HG02610 (cell line): ENCODE measurements around the gene DOK1.
"Not testable (repeated sequence)": the region's sequence is repeated elsewhere in the genome, so short reads cannot be mapped to it uniquely, and the experiment has no call there.

Source experiments
- ATAC-seq: cut with Tn5 transposase; IDR thresholded peaks from one replicate; pipeline ENCODE4 v1.9.1; 2021; ENCODE audit warnings: mild to moderate bottlenecking, moderate library complexity; ENCODE audit not compliant: unreplicated experiment

Gene DOK1

GRCh38 chr2:74548285-74548899 is 6.1 kb upstream of the DOK1 start:
- no peak for ATAC-seq

GRCh38 chr2:74548900-74549826 is 5.4 kb upstream of the DOK1 start:
- no peak for ATAC-seq

GRCh38 chr2:74550231-74550630 is 4.3 kb upstream of the DOK1 start:
- ATAC-seq: no peak

DNA sequence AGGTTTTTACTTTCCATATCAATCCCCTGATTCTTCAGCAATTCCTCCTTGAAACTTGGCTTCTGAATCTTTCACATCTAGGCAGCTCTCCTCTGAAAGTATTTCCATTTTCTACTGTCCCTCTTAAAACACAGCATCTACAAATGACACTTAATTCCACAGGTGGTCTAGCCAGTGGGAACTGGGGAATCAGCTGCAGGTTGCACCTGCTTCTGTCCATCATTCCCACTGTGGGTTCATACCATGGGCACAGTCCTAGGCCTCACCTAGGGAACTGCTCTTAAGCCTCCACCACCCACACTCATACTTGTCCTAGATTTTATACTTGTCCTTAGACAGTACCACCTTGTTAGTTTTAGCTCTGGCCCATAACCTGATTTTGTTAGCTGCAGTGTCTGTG is 3.0 kb upstream of the DOK1 start:
- ATAC-seq: no peak

- no peak for ATAC-seq
Observed at GRCh38 chr2:74551942-74552913, 2.3 kb upstream of the DOK1 start.

DNA sequence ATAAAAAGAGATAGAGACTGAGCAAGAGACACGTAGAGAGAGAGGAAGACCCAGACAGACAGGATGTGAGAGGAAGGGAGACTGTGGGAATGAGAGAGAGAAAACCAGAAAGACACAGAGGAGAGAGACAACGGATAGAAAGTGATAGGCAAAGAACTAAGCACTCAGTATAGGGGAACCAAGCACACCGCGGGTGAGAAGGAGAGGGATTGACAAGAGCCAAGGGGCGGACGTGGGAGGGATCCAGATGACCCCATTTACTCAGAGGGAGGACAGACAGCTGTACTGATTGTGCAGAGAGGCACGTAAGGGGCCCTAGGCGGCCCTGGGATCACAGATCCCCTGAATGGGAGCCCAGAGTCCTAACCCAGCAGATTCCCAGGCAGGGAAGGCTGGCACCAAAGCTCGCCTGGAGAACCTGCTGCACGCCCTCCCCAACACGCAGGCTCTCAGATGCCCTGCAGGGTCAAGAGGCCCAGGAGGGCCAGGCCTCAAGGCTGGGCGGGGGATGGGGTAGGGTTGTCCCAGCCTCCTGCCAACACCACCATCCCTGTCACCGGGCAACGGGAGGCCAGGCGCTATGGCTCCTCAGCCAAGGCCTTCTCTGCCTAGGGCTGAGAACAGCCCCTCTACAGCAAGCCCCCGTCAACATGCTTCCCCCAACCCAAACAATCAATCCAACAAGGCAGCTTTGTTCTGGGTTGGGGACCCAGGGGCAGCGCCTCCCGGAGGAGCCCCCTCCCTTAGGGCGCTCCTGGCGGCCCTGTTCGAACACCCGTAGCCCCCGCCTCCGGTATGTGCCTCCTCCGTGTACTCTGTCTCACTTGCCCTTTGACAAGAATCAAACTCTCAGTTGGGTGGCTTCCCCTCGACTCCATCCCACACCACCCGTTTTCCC is 1.4 kb upstream of the DOK1 start:
- no peak for ATAC-seq

GRCh38 chr2:74554820-74555531 is 456 bp downstream of the DOK1 start:
- peak; percentile 33 for ATAC-seq

- ATAC-seq: no peak
Observed at GRCh38 chr2:74555610-74556103, 1.1 kb downstream of the DOK1 start.

DNA sequence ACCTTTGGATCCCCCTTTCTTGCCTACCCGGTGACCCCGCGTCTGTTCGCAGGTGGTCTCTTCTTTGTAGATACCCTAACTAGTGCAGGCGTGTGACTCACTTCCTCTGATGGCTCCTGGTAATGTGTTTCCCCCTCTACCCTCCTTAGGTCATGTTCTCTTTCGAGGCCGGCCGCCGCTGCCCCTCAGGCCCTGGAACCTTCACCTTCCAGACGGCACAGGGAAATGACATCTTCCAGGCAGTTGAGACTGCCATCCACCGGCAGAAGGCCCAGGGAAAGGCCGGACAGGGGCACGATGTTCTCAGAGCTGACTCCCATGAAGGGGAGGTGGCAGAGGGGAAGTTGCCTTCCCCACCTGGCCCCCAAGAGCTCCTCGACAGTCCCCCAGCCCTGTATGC is 1.6 kb downstream of the DOK1 start:
- ATAC-seq: no peak

GRCh38 chr2:74556831-74557370 is 2.4 kb downstream of the DOK1 start:
- ATAC-seq: no peak

GRCh38 chr2:74558284-74559230 is 4.0 kb downstream of the DOK1 start:
- ATAC-seq: no peak

GRCh38 chr2:74559912-74560311 is 5.4 kb downstream of the DOK1 start:
- ATAC-seq: no peak

GRCh38 chr2:74560591-74560990 is 6.1 kb downstream of the DOK1 start:
- ATAC-seq: no peak

GRCh38 chr2:74561022-74561421 is 6.5 kb downstream of the DOK1 start:
- ATAC-seq: not testable (repeated sequence)

GRCh38 chr2:74562126-74562775 is 7.7 kb downstream of the DOK1 start:
- ATAC-seq: no peak

GRCh38 chr2:74564222-74564621 is 9.7 kb downstream of the DOK1 start:
- no peak for ATAC-seq

GRCh38 chr2:74566076-74566753 is 11.7 kb downstream of the DOK1 start:
- ATAC-seq: peak; percentile 3
